OCI-LY1 (cell line): ENCODE data around the gene IMPACT.

Experiments used
- H2AFZ ChIP-seq: fragments of 200-600 bp; sonication (generic), shearing (Covaris generic); 2 replicates; pipeline ENCODE4 v1.6.0; 2014; ENCODE audit warnings: antibody characterized with exemption, mild to moderate bottlenecking, low read length
- H3F3A ChIP-seq: fragments of 200-600 bp; sonication (generic), shearing (Covaris generic); 2 replicates; pipeline ENCODE4 v1.6.0; 2014; ENCODE audit warnings: mild to moderate bottlenecking, antibody characterized with exemption, low read length, moderate library complexity; ENCODE audit not compliant: insufficient read depth
- H3K27ac ChIP-seq: fragments of 200-600 bp; sonication (generic); 2 replicates; pipeline ENCODE4 v1.5.1; 2014; ENCODE audit warnings: low read length, mixed run types, mild to moderate bottlenecking, low read depth; ENCODE audit not compliant: poor library complexity, severe bottlenecking
- H3K27me3 ChIP-seq: fragments of 200-600 bp; sonication (generic); 2 replicates; pipeline ENCODE4 v1.6.0; 2014; ENCODE audit warnings: antibody characterized with exemption, mild to moderate bottlenecking, low read length, moderate library complexity; ENCODE audit not compliant: insufficient read depth
- H3K36me3 ChIP-seq: fragments of 200-600 bp; sonication (generic); 2 replicates; pipeline ENCODE4 v1.6.1; 2014; ENCODE audit warnings: mild to moderate bottlenecking, antibody characterized with exemption, low read length, moderate library complexity, mixed read lengths; ENCODE audit not compliant: insufficient read depth
- H3K4me1 ChIP-seq: fragments of 200-600 bp; sonication (generic); 2 replicates; pipeline ENCODE4 v1.5.1; 2014; ENCODE audit warnings: mild to moderate bottlenecking, low read length, moderate library complexity; ENCODE audit not compliant: insufficient read depth, severe bottlenecking
- H3K4me2 ChIP-seq: fragments of 200-600 bp; sonication (generic), shearing (Covaris generic); 2 replicates; pipeline ENCODE4 v1.6.1; 2014; ENCODE audit warnings: low read length
- H3K4me3 ChIP-seq: fragments of 200-600 bp; sonication (generic); 2 replicates; pipeline ENCODE4 v1.5.1; 2014; ENCODE audit warnings: low read length, low read depth, mild to moderate bottlenecking, mixed read lengths; ENCODE audit not compliant: poor library complexity, severe bottlenecking
- H3K79me2 ChIP-seq: fragments of 200-600 bp; shearing (Covaris generic); 2 replicates; pipeline ENCODE4 v1.6.1; 2016; ENCODE audit warnings: mixed run types, low read length, mixed read lengths; ENCODE audit not compliant: insufficient read depth
- H3K9ac ChIP-seq: fragments of 200-600 bp; sonication (generic), shearing (Covaris generic); 2 replicates; pipeline ENCODE4 v1.6.1; 2014; ENCODE audit warnings: mild to moderate bottlenecking, low read length, mixed read lengths
- H3K9me2 ChIP-seq: fragments of 200-600 bp; sonication (generic), shearing (Covaris generic); 2 replicates; pipeline ENCODE4 v1.6.1; 2014; ENCODE audit warnings: low read depth, mild to moderate bottlenecking, low read length, mixed read lengths
- H3K9me3 ChIP-seq: fragments of 200-600 bp; shearing (Covaris generic); 2 replicates; pipeline ENCODE4 v1.6.1; 2014; ENCODE audit warnings: low read length, mixed read lengths
- H4K20me1 ChIP-seq: fragments of 200-600 bp; sonication (generic), shearing (Covaris generic); 2 replicates; pipeline ENCODE4 v1.6.0; 2016; ENCODE audit warnings: mild to moderate bottlenecking, low read length; ENCODE audit not compliant: insufficient read depth
- EZH2 ChIP-seq: fragments of 200-600 bp; sonication (generic), shearing (Covaris generic); IDR thresholded peaks from 2 replicates; pipeline ENCODE4 v1.8.0; 2017; ENCODE audit warnings: borderline replicate concordance, mixed run types, mild to moderate bottlenecking, antibody characterized with exemption, low read length, moderate library complexity, mixed read lengths
- TF ChIP-seq, protein P1 (sequence below): fragments of 200-600 bp; sonication (generic), shearing (Covaris generic); IDR thresholded peaks from 2 replicates; pipeline ENCODE4 v1.5.1; 2017; ENCODE audit warnings: mild to moderate bottlenecking, antibody characterized with exemption, low read length, moderate library complexity, mixed read lengths

The IMPACT gene

DNA sequence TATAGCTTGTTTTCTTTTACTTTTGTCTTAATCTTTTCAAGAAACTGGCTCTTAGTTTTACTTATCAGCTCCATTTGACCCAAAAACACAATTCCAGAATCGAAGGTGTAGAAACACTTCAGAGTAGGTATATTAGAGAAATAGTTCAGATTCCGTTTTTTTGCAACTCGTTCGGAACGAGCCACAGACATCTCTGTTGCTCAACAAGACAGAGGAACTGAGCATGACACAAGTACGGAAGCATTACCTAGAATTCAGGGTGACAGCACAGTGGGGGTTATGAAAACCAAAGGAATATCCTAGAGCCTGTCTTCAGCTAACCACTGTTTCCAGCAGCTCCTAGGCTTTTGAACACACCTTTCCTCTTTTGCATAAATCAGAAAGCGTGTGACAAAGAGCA is 39.0 kb downstream of the IMPACT start:
- Histone ChIP-seq H2AFZ (no peak overlapping the region), H3K9me3 (no peaks in the 10 kb centered on the region), H3K4me2 (no peak overlapping the region), H3K79me2 (no peaks in the 10 kb centered on the region), H3K27ac (no peak overlapping the region), H3K9ac (no peak overlapping the region), H3F3A (no peaks in the 10 kb centered on the region), H3K36me3 (no peaks in the 10 kb centered on the region), H3K9me2 (no peaks in the 10 kb centered on the region), H3K27me3 (no peaks in the 10 kb centered on the region), H4K20me1 (no peaks in the 10 kb centered on the region), H3K4me3 (no peak overlapping the region), H3K4me1 (no peaks in the 10 kb centered on the region)
- TF ChIP-seq, protein P1, sequence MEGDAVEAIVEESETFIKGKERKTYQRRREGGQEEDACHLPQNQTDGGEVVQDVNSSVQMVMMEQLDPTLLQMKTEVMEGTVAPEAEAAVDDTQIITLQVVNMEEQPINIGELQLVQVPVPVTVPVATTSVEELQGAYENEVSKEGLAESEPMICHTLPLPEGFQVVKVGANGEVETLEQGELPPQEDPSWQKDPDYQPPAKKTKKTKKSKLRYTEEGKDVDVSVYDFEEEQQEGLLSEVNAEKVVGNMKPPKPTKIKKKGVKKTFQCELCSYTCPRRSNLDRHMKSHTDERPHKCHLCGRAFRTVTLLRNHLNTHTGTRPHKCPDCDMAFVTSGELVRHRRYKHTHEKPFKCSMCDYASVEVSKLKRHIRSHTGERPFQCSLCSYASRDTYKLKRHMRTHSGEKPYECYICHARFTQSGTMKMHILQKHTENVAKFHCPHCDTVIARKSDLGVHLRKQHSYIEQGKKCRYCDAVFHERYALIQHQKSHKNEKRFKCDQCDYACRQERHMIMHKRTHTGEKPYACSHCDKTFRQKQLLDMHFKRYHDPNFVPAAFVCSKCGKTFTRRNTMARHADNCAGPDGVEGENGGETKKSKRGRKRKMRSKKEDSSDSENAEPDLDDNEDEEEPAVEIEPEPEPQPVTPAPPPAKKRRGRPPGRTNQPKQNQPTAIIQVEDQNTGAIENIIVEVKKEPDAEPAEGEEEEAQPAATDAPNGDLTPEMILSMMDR = no peak
- TF ChIP-seq EZH2 = no peak

- H3K79me2 ChIP-seq = no peaks in the 10 kb centered on the region
- no peak overlapping the region for H3K4me3 ChIP-seq
- no peaks in the 10 kb centered on the region for H3K9me2 ChIP-seq
- H3K27me3 ChIP-seq = no peaks in the 10 kb centered on the region
- H3K9me3 ChIP-seq = no peaks in the 10 kb centered on the region
- no peaks in the 10 kb centered on the region for H4K20me1 ChIP-seq
- H2AFZ ChIP-seq = no peak overlapping the region
- H3K36me3 ChIP-seq = no peaks in the 10 kb centered on the region
- no peaks in the 10 kb centered on the region for H3F3A ChIP-seq
- H3K4me2 ChIP-seq = no peak overlapping the region
- TF ChIP-seq, protein P1 = no peak
- no peak for TF ChIP-seq EZH2
- H3K27ac ChIP-seq = no peak overlapping the region
- no peaks in the 10 kb centered on the region for H3K4me1 ChIP-seq
- no peak overlapping the region for H3K9ac ChIP-seq
Measured at GRCh38 chr18:24466771-24467170, 40.3 kb downstream of the IMPACT start.

GRCh38 chr18:24470022-24470618 is 43.6 kb downstream of the IMPACT start:
- Histone ChIP-seq H3K4me1 (no peaks in the 10 kb centered on the region), H3K9me3 (no peaks in the 10 kb centered on the region), H3K4me2 (no peak overlapping the region), H3K36me3 (no peaks in the 10 kb centered on the region), H3K27me3 (no peaks in the 10 kb centered on the region), H3F3A (no peaks in the 10 kb centered on the region), H2AFZ (no peak overlapping the region), H4K20me1 (no peaks in the 10 kb centered on the region), H3K9ac (no peak overlapping the region), H3K27ac (no peak overlapping the region), H3K79me2 (no peaks in the 10 kb centered on the region), H3K9me2 (no peaks in the 10 kb centered on the region), H3K4me3 (no peak overlapping the region)
- TF ChIP-seq, protein P1 = no peak
- TF ChIP-seq EZH2 = no peak
